Ascending aorta (tissue), 2 donors: ENCODE measurements around the gene ATXN1. TPM values are rescaled to one million over a fixed set of nuclear protein-coding genes. Genes with fewer than 3 reads are reported as not detected.
A peak's percentile ranks its signal among the peaks of the same experiment; 100 is the strongest.

Experiments used
- DNase-seq, 2 donors: peaks; one replicate each; pipeline ENCODE4 v3.0.0-alpha.2; 2019; ENCODE audit warnings: low spot score in 2 of 2
- H3K27ac ChIP-seq, 2 donors: fragments of 200-600 bp; sonication (generic); one replicate each; pipeline ENCODE4 v1.5.1; 2016 to 2017; ENCODE audit warnings: mild to moderate bottlenecking in 1 of 2
- H3K27me3 ChIP-seq: fragments of 200-600 bp; sonication (generic); one replicate; pipeline ENCODE4 v1.5.1; 2017
- H3K36me3 ChIP-seq, 2 donors: fragments of 200-600 bp; sonication (generic); one replicate each; pipeline ENCODE4 v1.5.1; 2016
- H3K4me1 ChIP-seq, 2 donors: fragments of 200-600 bp; sonication (generic); one replicate each; pipeline ENCODE4 v1.5.1; 2016 to 2017; ENCODE audit warnings: mild to moderate bottlenecking in 1 of 2
- H3K4me3 ChIP-seq, 2 donors: fragments of 200-600 bp; sonication (generic); one replicate each; pipeline ENCODE4 v1.5.1; 2016 to 2017; ENCODE audit warnings: mild to moderate bottlenecking in 1 of 2
- H3K9me3 ChIP-seq, 2 donors: fragments of 200-600 bp; sonication (generic); one replicate each; pipeline ENCODE4 v1.5.1; 2016
- CTCF ChIP-seq, 3 experiments: fragments of 200-600 bp in 2 of 3; fragments of 450-650 bp in 1 of 3; sonication (generic) in 2 of 3; IDR thresholded peaks; one replicate each; pipeline ENCODE4 v1.5.1; 2016 to 2019; ENCODE audit warnings: antibody characterized with exemption in 3 of 3, mild to moderate bottlenecking in 1 of 3, moderate library complexity in 1 of 3
- intact Hi-C: fragments of 100-400 bp; cut with DNase I; formaldehyde crosslinking; loops from one replicate; pipeline ENCODE4 v1.15.1; 2023
- total RNA-seq: library from RNA; depleted of rRNA; stranded (reverse); fragments of >200 nt; gene quantifications from one replicate; pipeline ENCODE4 v1.1.0, GENCODE V29; 2016

The ATXN1 gene
- total RNA-seq, 1 donor from 2014 or later = 68.3 TPM

- Histone ChIP-seq H3K27ac (peak overlapping the region; percentile 96), H3K4me3 (no peak overlapping the region), H3K9me3 (no peaks in the 10 kb centered on the region), H3K27me3 (no peaks in the 10 kb centered on the region), H3K4me1 (peaks cover 11 to 47% of the 10 kb centered on the region in 2 donors), H3K36me3 (no peaks in the 10 kb centered on the region)
- TF ChIP-seq CTCF (IDR thresholded peaks at IDR 0.05) = peak; percentile 37 to 73 (median 71)
- peak in 1 of 2 donors; percentile 64 for DNase-seq
- intact Hi-C loops = loop anchor here (2.0 to 5.0 kb wide), 3 partner anchors 14 to 1069 kb away; partner anchors contain the start of genes JARID2 and MYLIP
These were observed 444.5 kb downstream of the ATXN1 start for GRCh38 chr6:16316741-16317251.

- Histone ChIP-seq H3K27me3 (no peaks in the 10 kb centered on the region), H3K27ac (no peak overlapping the region), H3K4me1 (peaks cover 2 to 25% of the 10 kb centered on the region in 2 donors), H3K36me3 (peaks cover 0 to 3% of the 10 kb centered on the region in 2 donors), H3K4me3 (no peak overlapping the region), H3K9me3 (no peaks in the 10 kb centered on the region)
- intact Hi-C loops = no loop called here
- peak in 1 of 2 donors; percentile 7 for DNase-seq
- no peak for TF ChIP-seq CTCF (IDR thresholded peaks at IDR 0.05)
These were observed 447.0 kb downstream of the ATXN1 start for GRCh38 chr6:16314296-16314695.

GRCh38 chr6:16313732-16314131 lies 447.5 kb downstream of the ATXN1 start:
- intact Hi-C loops = no loop called here
- H3K27ac ChIP-seq = no peak overlapping the region
- no peak for TF ChIP-seq CTCF (IDR thresholded peaks at IDR 0.05)
- peaks cover 0 to 3% of the 10 kb centered on the region in 2 donors for H3K36me3 ChIP-seq
- H3K4me1 ChIP-seq = peaks cover 2 to 20% of the 10 kb centered on the region in 2 donors
- peak in 1 of 2 donors; percentile 35 for DNase-seq
- no peaks in the 10 kb centered on the region for H3K27me3 ChIP-seq
- no peak overlapping the region for H3K4me3 ChIP-seq
- no peaks in the 10 kb centered on the region for H3K9me3 ChIP-seq

- no peak overlapping the region for H3K4me3 ChIP-seq
- intact Hi-C loops = no loop called here
- TF ChIP-seq CTCF (IDR thresholded peaks at IDR 0.05) = no peak
These were observed 449.5 kb downstream of the ATXN1 start for GRCh38 chr6:16311763-16312162.

GRCh38 chr6:16306334-16306733 lies 454.9 kb downstream of the ATXN1 start:
- TF ChIP-seq CTCF (IDR thresholded peaks at IDR 0.05) = no peak
- H3K9me3 ChIP-seq = no peaks in the 10 kb centered on the region
- H3K4me1 ChIP-seq = no peaks in the 10 kb centered on the region
- H3K4me3 ChIP-seq = no peak overlapping the region
- H3K27me3 ChIP-seq = no peaks in the 10 kb centered on the region
- H3K36me3 ChIP-seq = peaks cover 9 to 14% of the 10 kb centered on the region in 2 donors
- DNase-seq = no peak
- intact Hi-C loops = no loop called here
- no peak overlapping the region for H3K27ac ChIP-seq

More at GRCh38 chr6:16311763-16312162, 449.5 kb downstream of the ATXN1 start:
- H3K27ac ChIP-seq = no peak overlapping the region
- peaks cover 3% of the 10 kb centered on the region in 2 donors for H3K36me3 ChIP-seq
- no peaks in the 10 kb centered on the region for H3K27me3 ChIP-seq
- no peaks in the 10 kb centered on the region for H3K9me3 ChIP-seq
- peak in 1 of 2 donors; percentile 21 for DNase-seq
- peaks cover 0 to under 1% of the 10 kb centered on the region in 2 donors for H3K4me1 ChIP-seq
